ENCODE results near the gene FLT1. TPM values are rescaled to one million over a fixed set of nuclear protein-coding genes. Genes with fewer than 3 reads are reported as not detected.

FLT1 gene
- polyA plus RNA-seq, 1 donor (not counting 4 experiments of a cell fraction or from before 2014, with no cell fraction given), result 0.01 TPM

GRCh38 chr13:28392428-28392827 lies 102.5 kb downstream of the FLT1 start:
- Histone ChIP-seq H3K27me3 (ENCODE audit: control insufficient read depth, extremely low read depth, insufficient read depth, low read length) (peaks cover 3% of the 10 kb centered on the region), H3K36me3 (ENCODE audit: control insufficient read depth in 2 of 2, extremely low read depth in 1 of 2, insufficient read depth in 2 of 2, low read length in 2 of 2) (no peaks in the 10 kb centered on the region), H3K9ac (ENCODE audit: control insufficient read depth, extremely low read depth, insufficient read depth, low read length) (no peak overlapping the region), H3K9me3 (ENCODE audit: control insufficient read depth, low read depth, low read length) (no peaks in the 10 kb centered on the region), H4K20me1 (ENCODE audit: control insufficient read depth, extremely low read depth, insufficient read depth, low read length) (no peaks in the 10 kb centered on the region), H2AFZ (ENCODE audit: control insufficient read depth, low read length) (no peak overlapping the region), H3K4me2 (ENCODE audit: control insufficient read depth, extremely low read depth, insufficient read depth, low read depth, low read length) (no peak overlapping the region), H3K4me3 (ENCODE audit: control insufficient read depth in 2 of 3, extremely low read depth in 1 of 3, insufficient read depth in 2 of 3, low read depth in 1 of 3, low read length in 3 of 3) (no peak overlapping the region), H3K27ac (ENCODE audit: control insufficient read depth, insufficient read depth, low read length) (no peak overlapping the region), H3K79me2 (ENCODE audit: control insufficient read depth, insufficient read depth, low read length) (no peaks in the 10 kb centered on the region), H3K4me1 (ENCODE audit: control insufficient read depth, extremely low read depth, insufficient read depth, low read length) (no peaks in the 10 kb centered on the region), H3K9me1 (ENCODE audit: control insufficient read depth, extremely low read depth, insufficient read depth, low read length) (no peaks in the 10 kb centered on the region)
- FAIRE-seq (no peak), DNase-seq (ENCODE audit: low read depth, low spot score) (no peak)
- dilution Hi-C loops (cut with MboI; ENCODE audit: extremely low pct_ligation_motif_present, low sequenced_read_pairs), result no loop called here
- TF ChIP-seq EZH2 (IDR thresholded peaks at IDR 0.05; ENCODE audit: low read length), result no peak

GRCh38 chr13:28387740-28388501 lies 107.0 kb downstream of the FLT1 start:
- H3K27ac ChIP-seq (ENCODE audit: control insufficient read depth, insufficient read depth, low read length), result no peak overlapping the region
- H3K9ac ChIP-seq (ENCODE audit: control insufficient read depth, extremely low read depth, insufficient read depth, low read length), result no peak overlapping the region
- no peaks in the 10 kb centered on the region for H4K20me1 ChIP-seq (ENCODE audit: control insufficient read depth, extremely low read depth, insufficient read depth, low read length)
- H3K9me3 ChIP-seq (ENCODE audit: control insufficient read depth, low read depth, low read length), result no peaks in the 10 kb centered on the region
- H3K4me3 ChIP-seq (ENCODE audit: control insufficient read depth in 2 of 3, extremely low read depth in 1 of 3, insufficient read depth in 2 of 3, low read depth in 1 of 3, low read length in 3 of 3), result no peak overlapping the region
- no peak overlapping the region for H2AFZ ChIP-seq (ENCODE audit: control insufficient read depth, low read length)
- dilution Hi-C loops (cut with MboI; ENCODE audit: extremely low pct_ligation_motif_present, low sequenced_read_pairs), result no loop called here
- peaks cover 7% of the 10 kb centered on the region for H3K27me3 ChIP-seq (ENCODE audit: control insufficient read depth, extremely low read depth, insufficient read depth, low read length)
- no peaks in the 10 kb centered on the region for H3K79me2 ChIP-seq (ENCODE audit: control insufficient read depth, insufficient read depth, low read length)
- TF ChIP-seq EZH2 (IDR thresholded peaks at IDR 0.05; ENCODE audit: low read length) (no peak), CTCF (optimal IDR thresholded peaks at IDR 0.05 in 1 of 3, IDR thresholded peaks at IDR 0.05 in 1 of 3, conservative IDR thresholded peaks at IDR 0.05 in 1 of 3; ENCODE audit: extremely low read depth in 1 of 3, insufficient read depth in 2 of 3, low read length in 3 of 3) (no peak)
- no peak overlapping the region for H3K4me2 ChIP-seq (ENCODE audit: control insufficient read depth, extremely low read depth, insufficient read depth, low read depth, low read length)
- FAIRE-seq (no peak), DNase-seq (ENCODE audit: low read depth, low spot score) (no peak)
- no peaks in the 10 kb centered on the region for H3K36me3 ChIP-seq (ENCODE audit: control insufficient read depth in 2 of 2, extremely low read depth in 1 of 2, insufficient read depth in 2 of 2, low read length in 2 of 2)
- H3K9me1 ChIP-seq (ENCODE audit: control insufficient read depth, extremely low read depth, insufficient read depth, low read length), result no peaks in the 10 kb centered on the region
- H3K4me1 ChIP-seq (ENCODE audit: control insufficient read depth, extremely low read depth, insufficient read depth, low read length), result no peaks in the 10 kb centered on the region
